Caco-2 (cell line): ENCODE data around the gene GRM3. TPM values are rescaled to one million over a fixed set of nuclear protein-coding genes. Genes with fewer than 3 reads are reported as not detected.
A peak's percentile ranks its signal among the peaks of the same experiment; 100 is the strongest.

Source experiments
- BruUV-seq: library from RNA; stranded (reverse); fragments of 400-500 nt; replicated peaks from 2 replicates; lab custom pipeline; 2021; lab: Mats Ljungman, UMichigan
- CTCF ChIA-PET: fragments of 300-600 bp; sonication (Branson Sonifier 250); formaldehyde crosslinking; loops from one replicate; lab custom pipeline; 2022; ENCODE audit warnings: antibody characterized with exemption; lab: Charles Lee
- POLR2A ChIA-PET: fragments of 300-600 bp; sonication (Branson Sonifier 250); formaldehyde crosslinking; loops from one replicate; lab custom pipeline; 2022; ENCODE audit warnings: antibody characterized with exemption; lab: Charles Lee
- DNase-seq, 2 experiments: peaks; one replicate each; pipeline versions ENCODE4 v3.0.0 to v3.0.0-alpha.2; 2020 to 2022
- H3K27me3 ChIP-seq: replicated peaks from 2 replicates; pipeline ENCODE4 v1.6.0; 2011; ENCODE audit warnings: low read length; ENCODE audit not compliant: control insufficient read depth, insufficient read depth
- H3K36me3 ChIP-seq: 2 replicates; pipeline ENCODE4 v1.5.1; 2011; ENCODE audit warnings: low read length; ENCODE audit not compliant: control insufficient read depth, insufficient read depth
- H3K4me1 ChIP-seq: fragments of 250-450 bp; sonication (Bioruptor Pico); 2 replicates; pipeline ENCODE4 v1.5.1; 2020; ENCODE audit warnings: mild to moderate bottlenecking
- H3K4me3 ChIP-seq: 2 replicates; pipeline ENCODE4 v1.5.1; 2011; ENCODE audit warnings: low read depth, mild to moderate bottlenecking, control low read depth, low read length
- H3K9me3 ChIP-seq: fragments of 250-450 bp; sonication (Bioruptor Pico); 2 replicates; pipeline ENCODE4 v1.5.1; 2020; ENCODE audit warnings: mild to moderate bottlenecking, moderate library complexity
- H3K27ac Mint-ChIP-seq: one replicate; pipeline ENCODE4 v1.8.0; 2022; ENCODE audit warnings: mixed read lengths; ENCODE audit not compliant: unreplicated experiment
- H3K27me3 Mint-ChIP-seq: one replicate; pipeline ENCODE4 v1.8.0; 2022; ENCODE audit warnings: mixed read lengths; ENCODE audit not compliant: insufficient read depth, unreplicated experiment
- H3K36me3 Mint-ChIP-seq: one replicate; pipeline ENCODE4 v1.8.0; 2022; ENCODE audit warnings: mild to moderate bottlenecking, mixed read lengths; ENCODE audit not compliant: insufficient read depth, unreplicated experiment
- H3K4me1 Mint-ChIP-seq: one replicate; pipeline ENCODE4 v1.8.0; 2022; ENCODE audit warnings: low read depth, mixed read lengths; ENCODE audit not compliant: unreplicated experiment
- H3K4me3 Mint-ChIP-seq: one replicate; pipeline ENCODE4 v1.8.0; 2022; ENCODE audit warnings: mild to moderate bottlenecking, moderate library complexity, mixed read lengths; ENCODE audit not compliant: unreplicated experiment
- H3K9me3 Mint-ChIP-seq: one replicate; pipeline ENCODE4 v1.8.0; 2022; ENCODE audit warnings: mixed read lengths; ENCODE audit not compliant: unreplicated experiment
- CTCF ChIP-seq, 2 experiments: fragments of 200-600 bp in 1 of 2; IDR thresholded peaks; 1 replicate in 1 of 2; 2 replicates in 1 of 2; pipeline versions ENCODE4 v1.5.1 to v1.8.0; 2011 to 2022; ENCODE audit warnings: antibody characterized with exemption in 1 of 2, control low read depth in 1 of 2, inconsistent platforms in 1 of 2, low read depth in 1 of 2, low read length in 1 of 2, mild to moderate bottlenecking in 1 of 2, moderate library complexity in 1 of 2; ENCODE audit not compliant: insufficient read depth in 1 of 2, severe bottlenecking in 1 of 2, unreplicated experiment in 1 of 2
- intact Hi-C: fragments of 100-400 bp; cut with micrococcal nuclease; formaldehyde crosslinking; loops from one replicate; pipeline ENCODE4 v1.10.0; 2022; ENCODE audit not compliant: unreplicated experiment
- total RNA-seq: library from RNA; stranded (reverse); gene quantifications from 2 replicates; pipeline ENCODE4 v1.2.3, GENCODE V29; 2022

GRM3 gene
- total RNA-seq, 1 experiment from 2014 or later, result not detected

DNA sequence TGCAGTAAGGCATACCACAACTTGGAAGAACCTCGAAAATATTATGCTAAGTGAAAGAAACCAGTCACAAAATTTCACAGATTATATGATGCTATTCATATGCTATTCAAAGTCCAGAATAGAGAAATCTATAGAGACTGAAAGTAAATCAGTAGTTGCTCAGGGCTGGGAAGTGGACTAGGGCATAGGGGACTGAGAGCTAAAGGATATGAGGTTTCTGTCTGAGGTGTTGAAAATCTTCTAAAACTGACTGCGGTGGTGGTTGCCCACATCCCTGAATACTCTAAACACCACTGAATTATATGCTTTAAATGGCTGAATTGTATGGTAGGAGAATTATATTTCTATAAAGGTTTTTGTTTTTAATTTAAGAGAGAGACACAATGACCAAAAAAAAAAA is 254.5 kb downstream of the GRM3 start:
- Mint-ChIP-seq H3K36me3 (no peaks in the 10 kb centered on the region), H3K9me3 (no peaks in the 10 kb centered on the region), H3K27ac (no peak overlapping the region), H3K27me3 (no peaks in the 10 kb centered on the region), H3K4me1 (no peaks in the 10 kb centered on the region), H3K4me3 (no peak overlapping the region)
- no peak for TF ChIP-seq CTCF (IDR thresholded peaks at IDR 0.05; ENCODE audit: insufficient read depth in 1 of 2, low read depth in 1 of 2, low read length in 1 of 2, severe bottlenecking in 1 of 2, unreplicated experiment in 1 of 2)
- DNase-seq, result no peak
- ChIA-PET CTCF (no interaction called here), POLR2A (no interaction called here)
- Histone ChIP-seq H3K27me3 (no peaks in the 10 kb centered on the region), H3K9me3 (no peaks in the 10 kb centered on the region), H3K4me1 (no peaks in the 10 kb centered on the region), H3K4me3 (no peak overlapping the region), H3K36me3 (no peaks in the 10 kb centered on the region)
- intact Hi-C loops, result no loop called here
- BruUV-seq, result no TSS peak

- H3K4me3 ChIP-seq, result no peak overlapping the region
- Mint-ChIP-seq H3K4me1 (no peaks in the 10 kb centered on the region), H3K27ac (no peak overlapping the region), H3K36me3 (no peaks in the 10 kb centered on the region), H3K27me3 (peaks cover 3% of the 10 kb centered on the region), H3K9me3 (no peaks in the 10 kb centered on the region), H3K4me3 (no peak overlapping the region)
- intact Hi-C loops, result no loop called here
- POLR2A ChIA-PET, result no interaction called here
- H3K9me3 ChIP-seq, result no peaks in the 10 kb centered on the region
- H3K36me3 ChIP-seq, result no peaks in the 10 kb centered on the region
- CTCF ChIA-PET, result no interaction called here
- TF ChIP-seq CTCF (IDR thresholded peaks at IDR 0.05; ENCODE audit: insufficient read depth in 1 of 2, low read depth in 1 of 2, low read length in 1 of 2, severe bottlenecking in 1 of 2, unreplicated experiment in 1 of 2), result no peak
- DNase-seq, result no peak
- H3K4me1 ChIP-seq, result no peaks in the 10 kb centered on the region
- BruUV-seq, result no TSS peak
- H3K27me3 ChIP-seq, result no peaks in the 10 kb centered on the region
These were observed 257.2 kb downstream of the GRM3 start for GRCh38 chr7:86900886-86901285.

GRCh38 chr7:86904949-86905834 is 261.5 kb downstream of the GRM3 start:
- H3K4me3 ChIP-seq, result no peak overlapping the region
- H3K9me3 ChIP-seq, result no peaks in the 10 kb centered on the region
- Mint-ChIP-seq H3K4me3 (no peak overlapping the region), H3K27ac (no peak overlapping the region), H3K4me1 (no peaks in the 10 kb centered on the region), H3K36me3 (no peaks in the 10 kb centered on the region), H3K9me3 (no peaks in the 10 kb centered on the region), H3K27me3 (peaks cover 3% of the 10 kb centered on the region)
- ChIA-PET POLR2A (no interaction called here), CTCF (interaction anchor here (0.6 to 1.9 kb wide), 17 partner anchors 19 to 1096 kb away, joined by 3 to 22 read pairs (median 4); no protein-coding TSS in a partner anchor)
- TF ChIP-seq CTCF (IDR thresholded peaks at IDR 0.05; ENCODE audit: insufficient read depth in 1 of 2, low read depth in 1 of 2, low read length in 1 of 2, severe bottlenecking in 1 of 2, unreplicated experiment in 1 of 2), result peak; percentile 70 to 71
- H3K4me1 ChIP-seq, result no peaks in the 10 kb centered on the region
- no peaks in the 10 kb centered on the region for H3K36me3 ChIP-seq
- intact Hi-C loops, result loop anchor here (1.0 to 5.0 kb wide), 7 partner anchors 58 to 1015 kb away; no protein-coding TSS in a partner anchor
- no peaks in the 10 kb centered on the region for H3K27me3 ChIP-seq
- DNase-seq, result peak in 1 of 2 experiments; percentile 55
- no TSS peak for BruUV-seq
